Stimulated activated effector memory CD8-positive, alpha-beta T cell treated with anti-CD3 and anti-CD28 coated beads, Interleukin-12 subunit alpha, Interleukin-12 subunit beta, amount 100 ng/mL, for 72 hours (primary cell): ENCODE data around the gene DOCK9.
"Not testable (repeated sequence)": the region's sequence is repeated elsewhere in the genome, so short reads cannot be mapped to it uniquely, and the experiment has no call there.

ENCODE experiments used
- ATAC-seq: fragments of 150-1000 bp; cut with Tn5 transposase; 2 replicates; pipeline ENCODE4 v1.10.0; 2021
- DNase-seq, 2 donors: peaks; one replicate each; pipeline ENCODE4 v3.0.0; 2021 to 2022; ENCODE audit warnings: low spot score in 2 of 2
- H3K27ac Mint-ChIP-seq: one replicate; pipeline ENCODE4 v1.8.0; 2022; ENCODE audit warnings: mild to moderate bottlenecking, mixed read lengths
- H3K36me3 Mint-ChIP-seq: one replicate; pipeline ENCODE4 v1.8.0; 2022; ENCODE audit warnings: mild to moderate bottlenecking, mixed read lengths
- H3K4me1 Mint-ChIP-seq: one replicate; pipeline ENCODE4 v1.8.0; 2022; ENCODE audit warnings: mixed read lengths
- H3K4me3 Mint-ChIP-seq: one replicate; pipeline ENCODE4 v1.8.0; 2022; ENCODE audit warnings: mild to moderate bottlenecking, mixed read lengths
- H3K9me3 Mint-ChIP-seq: one replicate; pipeline ENCODE4 v1.8.0; 2022; ENCODE audit warnings: mixed read lengths

The DOCK9 gene

GRCh38 chr13:98771838-98772611 is 205.8 kb downstream of the DOCK9 start:
- Mint-ChIP-seq H3K27ac (no peak overlapping the region), H3K9me3 (no peaks in the 10 kb centered on the region), H3K4me1 (no peaks in the 10 kb centered on the region), H3K4me3 (no peak overlapping the region), H3K36me3 (no peaks in the 10 kb centered on the region)
- DNase-seq = no peak
- no peak for ATAC-seq

GRCh38 chr13:98769736-98770135 is 208.1 kb downstream of the DOCK9 start:
- DNase-seq = no peak
- Mint-ChIP-seq H3K4me3 (no peak overlapping the region), H3K27ac (no peak overlapping the region), H3K9me3 (no peaks in the 10 kb centered on the region), H3K4me1 (no peaks in the 10 kb centered on the region), H3K36me3 (no peaks in the 10 kb centered on the region)
- ATAC-seq = no peak

GRCh38 chr13:98768522-98768921 is 209.3 kb downstream of the DOCK9 start:
- ATAC-seq (no peak), DNase-seq (no peak)
- Mint-ChIP-seq H3K36me3 (no peaks in the 10 kb centered on the region), H3K9me3 (no peaks in the 10 kb centered on the region), H3K27ac (no peak overlapping the region), H3K4me1 (no peaks in the 10 kb centered on the region), H3K4me3 (no peak overlapping the region)

GRCh38 chr13:98766697-98767096 is 211.2 kb downstream of the DOCK9 start:
- Mint-ChIP-seq H3K27ac (no peak overlapping the region), H3K9me3 (no peaks in the 10 kb centered on the region), H3K4me3 (no peak overlapping the region), H3K4me1 (no peaks in the 10 kb centered on the region), H3K36me3 (no peaks in the 10 kb centered on the region)
- no peak for DNase-seq
- ATAC-seq = no peak

GRCh38 chr13:98765996-98766519 is 211.8 kb downstream of the DOCK9 start:
- Mint-ChIP-seq H3K4me1 (no peaks in the 10 kb centered on the region), H3K9me3 (no peaks in the 10 kb centered on the region), H3K4me3 (no peak overlapping the region), H3K36me3 (no peaks in the 10 kb centered on the region), H3K27ac (no peak overlapping the region)
- no peak for DNase-seq
- ATAC-seq = no peak

GRCh38 chr13:98761986-98762616 is 215.8 kb downstream of the DOCK9 start:
- peak overlapping the region; percentile 23 for H3K27ac Mint-ChIP-seq
- ATAC-seq (no peak), DNase-seq (no peak)
- no peak overlapping the region for H3K4me3 Mint-ChIP-seq
- peaks cover 7% of the 10 kb centered on the region for H3K9me3 Mint-ChIP-seq
- H3K36me3 Mint-ChIP-seq = no peaks in the 10 kb centered on the region
- H3K4me1 Mint-ChIP-seq = no peaks in the 10 kb centered on the region

- no peak for ATAC-seq
- Mint-ChIP-seq H3K4me1 (no peaks in the 10 kb centered on the region), H3K27ac (peak overlapping the region; percentile 23), H3K4me3 (no peak overlapping the region), H3K36me3 (no peaks in the 10 kb centered on the region), H3K9me3 (peaks cover 7% of the 10 kb centered on the region)
- DNase-seq = no peak
Measured at GRCh38 chr13:98761126-98761985, 216.5 kb downstream of the DOCK9 start.

GRCh38 chr13:98755729-98756128 is 222.1 kb downstream of the DOCK9 start:
- Mint-ChIP-seq H3K36me3 (no peaks in the 10 kb centered on the region), H3K4me3 (no peak overlapping the region), H3K4me1 (no peaks in the 10 kb centered on the region), H3K27ac (no peak overlapping the region), H3K9me3 (peaks cover 4% of the 10 kb centered on the region)
- ATAC-seq (no peak), DNase-seq (no peak)

GRCh38 chr13:98755116-98755515 is 222.7 kb downstream of the DOCK9 start:
- ATAC-seq = no peak

GRCh38 chr13:98754468-98754867 is 223.4 kb downstream of the DOCK9 start:
- not testable (repeated sequence) for ATAC-seq, DNase-seq, H3K27ac Mint-ChIP-seq, H3K4me1 Mint-ChIP-seq, H3K36me3 Mint-ChIP-seq, H3K4me3 Mint-ChIP-seq, H3K9me3 Mint-ChIP-seq

More at GRCh38 chr13:98755116-98755515, 222.7 kb downstream of the DOCK9 start:
- Mint-ChIP-seq H3K4me1 (no peaks in the 10 kb centered on the region), H3K9me3 (no peaks in the 10 kb centered on the region), H3K36me3 (no peaks in the 10 kb centered on the region), H3K4me3 (no peak overlapping the region), H3K27ac (no peak overlapping the region)
- DNase-seq = no peak

GRCh38 chr13:98752467-98753290 is 225.2 kb downstream of the DOCK9 start, which contains the start of gene SLC15A1:
Gene SLC15A1, minus strand, starts transcription at chr13:98752672. Its CDS starts 74 bp downstream, at chr13:98752598.
- peak; percentile 21 for ATAC-seq

GRCh38 chr13:98751861-98752466 is 225.9 kb downstream of the DOCK9 start:
- no peaks in the 10 kb centered on the region for H3K9me3 Mint-ChIP-seq
- no peaks in the 10 kb centered on the region for H3K36me3 Mint-ChIP-seq
- no peak overlapping the region for H3K4me3 Mint-ChIP-seq
- ATAC-seq (no peak), DNase-seq (no peak)
- no peaks in the 10 kb centered on the region for H3K4me1 Mint-ChIP-seq
- no peak overlapping the region for H3K27ac Mint-ChIP-seq

More at GRCh38 chr13:98752467-98753290, 225.2 kb downstream of the DOCK9 start, which contains the start of gene SLC15A1:
- DNase-seq = no peak
- no peaks in the 10 kb centered on the region for H3K36me3 Mint-ChIP-seq
- no peaks in the 10 kb centered on the region for H3K4me1 Mint-ChIP-seq
- no peak within 1 kb of the TSS for H3K27ac Mint-ChIP-seq
- H3K9me3 Mint-ChIP-seq = no peaks in the 10 kb centered on the region
- no peak within 1 kb of the TSS for H3K4me3 Mint-ChIP-seq

- H3K36me3 Mint-ChIP-seq = no peaks in the 10 kb centered on the region
- ATAC-seq (no peak), DNase-seq (no peak)
- H3K4me3 Mint-ChIP-seq = no peak overlapping the region
- no peak overlapping the region for H3K27ac Mint-ChIP-seq
- H3K9me3 Mint-ChIP-seq = no peaks in the 10 kb centered on the region
- H3K4me1 Mint-ChIP-seq = no peaks in the 10 kb centered on the region
Measured at GRCh38 chr13:98751367-98751782, 226.5 kb downstream of the DOCK9 start.

GRCh38 chr13:98749501-98749900 is 228.4 kb downstream of the DOCK9 start:
- DNase-seq (no peak), ATAC-seq (no peak)
- Mint-ChIP-seq H3K36me3 (no peaks in the 10 kb centered on the region), H3K4me1 (no peaks in the 10 kb centered on the region), H3K27ac (no peak overlapping the region), H3K9me3 (no peaks in the 10 kb centered on the region), H3K4me3 (no peak overlapping the region)
